Activated T-cell treated with anti-CD3 and anti-CD28 coated beads, Interleukin-2, amount 50 U/mL, for 72 hours (primary cell): ENCODE data around the gene GRHPR. TPM values are rescaled to one million over a fixed set of nuclear protein-coding genes. Genes with fewer than 3 reads are reported as not detected.

Experiments
- ATAC-seq, 2 donors: fragments of 150-1000 bp; cut with Tn5 transposase; replicated peaks in 1 of 2; 2 replicates each; pipeline ENCODE4 v1.10.0; 2021; ENCODE audit warnings: moderate library complexity in 2 of 2, mild to moderate bottlenecking in 1 of 2
- DNase-seq, 2 donors: peaks; one replicate each; pipeline ENCODE4 v3.0.0; 2021 to 2022; ENCODE audit warnings: mixed read lengths in 1 of 2
- H3K27ac Mint-ChIP-seq: one replicate; pipeline ENCODE4 v1.8.0; 2022; ENCODE audit warnings: mild to moderate bottlenecking, moderate library complexity, mixed read lengths
- H3K27me3 Mint-ChIP-seq: one replicate; pipeline ENCODE4 v1.8.0; 2022; ENCODE audit warnings: low read depth, mixed read lengths
- H3K36me3 Mint-ChIP-seq, 2 donors: one replicate each; pipeline ENCODE4 v1.8.0; 2022; ENCODE audit warnings: mixed read lengths in 2 of 2, mild to moderate bottlenecking in 1 of 2; ENCODE audit not compliant: insufficient read depth in 2 of 2
- H3K4me1 Mint-ChIP-seq: one replicate; pipeline ENCODE4 v1.8.0; 2022; ENCODE audit warnings: low read depth, mixed read lengths
- H3K4me3 Mint-ChIP-seq, 2 donors: one replicate each; pipeline ENCODE4 v1.8.0; 2022; ENCODE audit warnings: mild to moderate bottlenecking in 2 of 2, mixed read lengths in 2 of 2, moderate library complexity in 2 of 2
- H3K9me3 Mint-ChIP-seq, 2 donors: one replicate each; pipeline ENCODE4 v1.8.0; 2022; ENCODE audit warnings: mixed read lengths in 2 of 2
- total RNA-seq, 2 donors: library from RNA; stranded (reverse); gene quantifications; one replicate each; pipeline ENCODE4 v1.2.3, GENCODE V29; 2022

The GRHPR gene
- total RNA-seq, 2 donors from 2014 or later, result 70.2 to 94.2 TPM

DNA sequence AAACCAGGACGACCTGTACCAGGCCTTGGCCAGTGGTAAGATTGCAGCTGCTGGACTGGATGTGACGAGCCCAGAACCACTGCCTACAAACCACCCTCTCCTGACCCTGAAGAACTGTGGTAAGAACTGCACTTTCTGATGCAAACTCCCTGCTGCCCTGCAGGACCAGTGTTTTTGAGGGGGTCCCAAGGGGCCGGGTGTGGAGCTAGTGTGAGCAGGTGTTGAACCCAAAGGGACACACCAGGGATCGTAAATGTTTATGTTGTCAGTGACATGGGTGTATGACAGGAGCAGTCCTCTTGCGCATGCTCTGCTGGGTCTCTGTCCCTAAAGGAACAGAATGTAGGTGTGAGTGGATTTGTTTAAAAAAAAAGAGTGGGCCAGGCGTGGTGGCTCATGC, 9.5 kb downstream of the GRHPR start:
- Mint-ChIP-seq H3K4me1 (no peaks in the 10 kb centered on the region), H3K27ac (peak overlapping the region; percentile 40), H3K27me3 (no peaks in the 10 kb centered on the region), H3K9me3 (no peaks in the 10 kb centered on the region), H3K4me3 (no peak overlapping the region), H3K36me3 (peaks cover 3 to 5% of the 10 kb centered on the region in 2 donors)
- ATAC-seq, result no peak
- no peak for DNase-seq

- Mint-ChIP-seq H3K27ac (no peak overlapping the region), H3K4me3 (no peak overlapping the region), H3K4me1 (no peaks in the 10 kb centered on the region), H3K36me3 (peaks cover 1 to 3% of the 10 kb centered on the region in 2 donors), H3K9me3 (no peaks in the 10 kb centered on the region), H3K27me3 (no peaks in the 10 kb centered on the region)
- DNase-seq, result no peak
- ATAC-seq, result no peak
Measured at GRCh38 chr9:37433867-37434371, 11.4 kb downstream of the GRHPR start.

DNA sequence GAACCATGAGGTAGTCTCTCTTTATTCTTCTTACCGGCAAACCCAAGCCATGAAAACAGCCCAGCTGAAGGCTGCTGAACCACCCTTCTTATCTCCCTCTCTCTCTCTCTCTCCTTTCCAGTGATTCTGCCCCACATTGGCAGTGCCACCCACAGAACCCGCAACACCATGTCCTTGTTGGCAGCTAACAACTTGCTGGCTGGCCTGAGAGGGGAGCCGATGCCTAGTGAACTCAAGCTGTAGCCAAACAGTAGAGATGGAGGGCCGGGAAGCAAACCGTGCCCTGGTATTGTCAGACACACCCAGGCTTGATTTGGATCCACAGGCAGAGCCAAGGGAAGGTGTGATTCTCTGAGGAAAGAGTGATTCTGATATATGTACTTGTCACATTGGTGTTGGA, 14.0 kb downstream of the GRHPR start:
- ATAC-seq, result no peak
- Mint-ChIP-seq H3K9me3 (no peaks in the 10 kb centered on the region), H3K4me1 (no peaks in the 10 kb centered on the region), H3K36me3 (peaks cover 4 to 6% of the 10 kb centered on the region in 2 donors), H3K27me3 (no peaks in the 10 kb centered on the region), H3K4me3 (no peak overlapping the region), H3K27ac (no peak overlapping the region)
- DNase-seq, result no peak

DNA sequence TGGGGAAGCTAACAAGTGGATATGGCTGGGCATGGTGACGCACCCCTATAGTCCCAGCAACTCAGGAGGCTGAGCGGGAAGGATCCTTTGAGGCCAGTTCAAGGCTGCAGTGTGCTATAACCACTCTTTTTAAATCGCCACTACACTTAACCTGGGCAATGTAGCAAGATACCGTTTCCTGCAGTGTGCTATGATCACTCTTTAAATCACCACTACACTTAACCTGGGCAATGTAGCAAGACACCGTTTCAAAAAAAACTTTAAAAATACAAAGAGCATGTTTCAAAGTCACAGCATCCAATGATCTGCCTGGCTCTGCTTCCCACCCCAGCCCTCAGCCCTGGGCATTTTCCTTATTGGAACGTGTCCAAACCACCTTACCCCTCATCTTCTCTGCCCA, 14.5 kb downstream of the GRHPR start:
- Mint-ChIP-seq H3K4me3 (no peak overlapping the region), H3K9me3 (no peaks in the 10 kb centered on the region), H3K4me1 (no peaks in the 10 kb centered on the region), H3K27me3 (no peaks in the 10 kb centered on the region), H3K36me3 (peaks cover 6 to 8% of the 10 kb centered on the region in 2 donors), H3K27ac (no peak overlapping the region)
- ATAC-seq (no peak), DNase-seq (no peak)

GRCh38 chr9:37437621-37438020, 15.1 kb downstream of the GRHPR start:
- H3K4me3 Mint-ChIP-seq, result no peak overlapping the region
- no peaks in the 10 kb centered on the region for H3K27me3 Mint-ChIP-seq
- H3K27ac Mint-ChIP-seq, result no peak overlapping the region
- no peak for ATAC-seq
- peaks cover 6 to 8% of the 10 kb centered on the region in 2 donors for H3K36me3 Mint-ChIP-seq
- no peaks in the 10 kb centered on the region for H3K9me3 Mint-ChIP-seq
- H3K4me1 Mint-ChIP-seq, result no peaks in the 10 kb centered on the region
- DNase-seq, result no peak

- Mint-ChIP-seq H3K27me3 (no peaks in the 10 kb centered on the region), H3K4me1 (no peaks in the 10 kb centered on the region), H3K4me3 (no peak overlapping the region), H3K36me3 (peaks cover 6 to 11% of the 10 kb centered on the region in 2 donors), H3K27ac (no peak overlapping the region), H3K9me3 (no peaks in the 10 kb centered on the region)
- ATAC-seq, result no peak
- DNase-seq, result no peak
Measured at GRCh38 chr9:37438359-37438758, 15.9 kb downstream of the GRHPR start.

DNA sequence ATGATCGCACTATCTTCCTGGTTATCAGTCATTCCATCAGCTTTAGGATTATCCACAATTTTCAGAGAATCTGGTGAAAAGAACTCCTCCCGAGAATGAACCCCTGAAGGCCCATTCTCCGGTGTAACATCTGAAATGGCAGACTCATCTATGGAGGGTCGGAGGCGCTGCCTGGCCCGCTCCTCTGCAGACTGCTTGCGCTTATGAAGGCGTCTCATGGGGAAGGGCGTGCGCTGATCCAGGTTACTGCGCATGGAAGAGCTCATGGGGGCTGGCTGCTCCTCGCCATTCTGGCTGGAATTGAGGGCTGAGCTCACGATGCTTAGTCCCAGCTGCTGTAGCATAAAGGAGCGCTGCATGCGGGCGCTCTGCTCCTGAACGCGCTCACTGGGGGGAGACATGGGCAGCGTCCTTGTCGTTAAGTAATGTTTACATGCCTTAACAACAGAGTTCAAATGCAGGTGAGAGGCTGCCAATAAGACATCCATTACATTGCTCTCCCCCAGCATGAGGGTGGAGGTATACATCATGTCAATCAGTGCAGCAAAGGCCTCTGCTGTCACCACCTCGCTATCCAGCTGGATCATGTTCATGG, 19.4 kb downstream of the GRHPR start:
- no peak for ATAC-seq
- no peaks in the 10 kb centered on the region for H3K27me3 Mint-ChIP-seq
- no peak for DNase-seq
- no peaks in the 10 kb centered on the region for H3K9me3 Mint-ChIP-seq
- H3K4me1 Mint-ChIP-seq, result peaks cover 16% of the 10 kb centered on the region
- no peak overlapping the region for H3K4me3 Mint-ChIP-seq
- H3K36me3 Mint-ChIP-seq, result peaks cover 2 to 15% of the 10 kb centered on the region in 2 donors
- no peak overlapping the region for H3K27ac Mint-ChIP-seq

DNA sequence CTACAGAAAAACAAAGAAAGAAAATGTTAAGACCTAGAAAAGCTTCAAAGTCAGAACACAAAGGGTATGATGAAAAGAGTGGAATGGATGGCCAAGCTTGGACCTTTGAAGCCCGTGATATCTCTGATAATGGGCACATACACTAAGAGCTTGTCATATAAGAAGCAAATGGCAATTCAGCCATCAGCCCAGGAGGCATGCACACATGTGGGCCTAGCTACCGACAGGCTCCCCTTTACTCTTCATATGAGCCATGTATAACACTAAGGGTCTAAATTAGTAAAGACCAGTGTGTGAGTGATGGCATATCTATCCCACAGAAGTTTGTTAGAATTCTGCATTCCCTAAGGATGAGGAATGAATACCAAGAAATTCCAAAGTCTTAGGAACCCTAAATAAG, 20.1 kb downstream of the GRHPR start:
- Mint-ChIP-seq H3K27ac (no peak overlapping the region), H3K4me3 (no peak overlapping the region), H3K36me3 (peaks cover 2 to 14% of the 10 kb centered on the region in 2 donors), H3K27me3 (no peaks in the 10 kb centered on the region), H3K9me3 (no peaks in the 10 kb centered on the region), H3K4me1 (peaks cover 18% of the 10 kb centered on the region)
- no peak for DNase-seq
- no peak for ATAC-seq

DNA sequence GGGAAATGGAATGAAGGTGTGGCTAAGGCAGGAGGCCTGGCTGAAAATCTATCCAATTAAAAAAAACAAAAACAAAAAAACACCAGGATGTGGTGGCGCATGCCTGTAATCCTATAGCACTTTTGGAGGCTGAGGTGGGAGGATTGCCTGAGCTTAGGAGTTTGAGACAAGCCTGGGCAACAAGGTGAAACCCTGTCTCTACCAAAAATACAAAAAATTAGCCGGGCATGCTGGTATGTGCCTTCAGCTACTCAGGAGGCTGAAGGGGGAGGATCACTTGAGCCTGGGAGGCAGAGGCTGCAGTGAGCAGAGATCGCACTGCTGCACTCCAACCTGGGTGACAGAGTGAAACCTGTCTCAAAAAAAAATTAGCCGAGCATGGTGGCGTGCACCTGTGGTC, 21.1 kb downstream of the GRHPR start:
- peaks cover 23% of the 10 kb centered on the region for H3K4me1 Mint-ChIP-seq
- no peak overlapping the region for H3K27ac Mint-ChIP-seq
- H3K9me3 Mint-ChIP-seq, result no peaks in the 10 kb centered on the region
- no peak for ATAC-seq
- H3K27me3 Mint-ChIP-seq, result no peaks in the 10 kb centered on the region
- DNase-seq, result no peak
- peaks cover 2 to 14% of the 10 kb centered on the region in 2 donors for H3K36me3 Mint-ChIP-seq
- H3K4me3 Mint-ChIP-seq, result no peak overlapping the region

GRCh38 chr9:37444890-37445289, 22.4 kb downstream of the GRHPR start:
- H3K27ac Mint-ChIP-seq, result no peak overlapping the region
- H3K9me3 Mint-ChIP-seq, result no peaks in the 10 kb centered on the region

DNA sequence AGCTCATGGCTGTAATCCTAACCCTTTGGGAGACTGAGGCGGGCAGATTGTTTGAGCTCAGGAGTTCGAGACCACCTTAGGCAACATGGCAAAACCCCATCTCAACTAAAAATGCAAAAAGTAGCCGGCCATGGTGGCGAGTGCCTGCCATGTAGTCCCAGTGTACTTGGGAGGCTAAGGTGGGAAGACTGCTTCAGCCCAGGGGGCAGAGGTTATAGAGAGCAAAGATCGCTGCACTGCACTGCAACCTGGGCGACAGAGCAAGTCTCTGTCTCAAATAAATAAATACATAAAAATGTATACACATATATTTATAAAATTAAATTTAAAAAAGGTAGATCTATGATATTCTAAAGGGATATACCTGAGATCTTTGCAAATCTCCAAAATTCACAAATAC, 23.3 kb downstream of the GRHPR start:
- no peak overlapping the region for H3K27ac Mint-ChIP-seq
- H3K4me1 Mint-ChIP-seq, result peaks cover 23% of the 10 kb centered on the region
- H3K4me3 Mint-ChIP-seq, result no peak overlapping the region
- no peaks in the 10 kb centered on the region for H3K27me3 Mint-ChIP-seq
- ATAC-seq (no peak), DNase-seq (no peak)
- peaks cover 0 to 19% of the 10 kb centered on the region in 2 donors for H3K36me3 Mint-ChIP-seq
- H3K9me3 Mint-ChIP-seq, result no peaks in the 10 kb centered on the region

More at GRCh38 chr9:37444890-37445289, 22.4 kb downstream of the GRHPR start:
- ATAC-seq (no peak), DNase-seq (no peak)
- Mint-ChIP-seq H3K27me3 (no peaks in the 10 kb centered on the region), H3K4me3 (no peak overlapping the region), H3K4me1 (peaks cover 23% of the 10 kb centered on the region), H3K36me3 (peaks cover 2 to 14% of the 10 kb centered on the region in 2 donors)

DNA sequence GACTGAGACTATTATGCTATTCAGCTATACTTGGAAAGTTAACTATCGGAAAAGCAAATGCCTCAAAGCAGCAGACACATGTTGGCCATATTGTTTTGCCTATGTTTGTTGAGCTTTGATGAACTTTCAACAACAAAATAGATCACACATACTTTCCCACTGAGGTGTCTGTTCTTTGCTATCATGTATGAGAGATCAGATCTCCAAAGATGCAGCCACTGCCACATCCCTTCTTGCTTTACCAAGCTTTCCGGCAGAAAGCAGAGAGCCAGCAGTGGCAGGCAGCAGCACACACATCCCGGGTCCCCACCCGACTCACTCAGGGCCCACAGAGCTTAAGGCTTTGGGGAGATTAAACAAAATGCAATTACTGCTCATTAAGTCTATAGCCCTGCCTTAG, 23.9 kb downstream of the GRHPR start:
- Mint-ChIP-seq H3K27me3 (no peaks in the 10 kb centered on the region), H3K36me3 (peaks cover 0 to 18% of the 10 kb centered on the region in 2 donors), H3K4me1 (peaks cover 23% of the 10 kb centered on the region), H3K4me3 (no peak overlapping the region), H3K27ac (no peak overlapping the region), H3K9me3 (no peaks in the 10 kb centered on the region)
- DNase-seq (no peak), ATAC-seq (no peak)

- peaks cover 0 to 12% of the 10 kb centered on the region in 2 donors for H3K36me3 Mint-ChIP-seq
- DNase-seq, result no peak
- H3K4me1 Mint-ChIP-seq, result peaks cover 27% of the 10 kb centered on the region
- H3K27me3 Mint-ChIP-seq, result no peaks in the 10 kb centered on the region
- no peak overlapping the region for H3K4me3 Mint-ChIP-seq
- no peak for ATAC-seq
- H3K27ac Mint-ChIP-seq, result no peak overlapping the region
- H3K9me3 Mint-ChIP-seq, result no peaks in the 10 kb centered on the region
Measured at GRCh38 chr9:37447111-37447510, 24.6 kb downstream of the GRHPR start.
